GM23338 (cell line): ENCODE measurements around the gene KCTD17. TPM values are rescaled to one million over a fixed set of nuclear protein-coding genes. Genes with fewer than 3 reads are reported as not detected.

Experiments
- ATAC-seq: fragments of 200-7000 bp; cut with Tn5 transposase; 3 replicates; pipeline ENCODE4 v1.9.1; 2020
- DNase-seq: peaks from one replicate; pipeline ENCODE4 v3.0.0-alpha.2; 2015; ENCODE audit warnings: low spot score
- H2AFZ ChIP-seq: fragments of 200-600 bp; sonication (generic); 2 replicates; pipeline ENCODE4 v1.8.0; 2016; ENCODE audit warnings: antibody characterized with exemption, mild to moderate bottlenecking, moderate library complexity
- H3F3A ChIP-seq: fragments of 200-600 bp; sonication (generic); replicated peaks from 2 replicates; pipeline ENCODE4 v1.8.0; 2017; ENCODE audit warnings: antibody characterized with exemption, mixed run types, low read depth
- H3K27ac ChIP-seq: fragments of 200-600 bp; sonication (generic); 2 replicates; pipeline ENCODE4 v1.6.1; 2016; ENCODE audit warnings: low read depth
- H3K27me3 ChIP-seq: fragments of 200-600 bp; sonication (generic); 2 replicates; pipeline ENCODE4 v1.8.0; 2016; ENCODE audit warnings: mild to moderate bottlenecking, mixed run types, moderate library complexity; ENCODE audit not compliant: insufficient read depth
- H3K36me3 ChIP-seq: fragments of 200-600 bp; sonication (generic); 2 replicates; pipeline ENCODE4 v1.8.0; 2016; ENCODE audit warnings: mild to moderate bottlenecking; ENCODE audit not compliant: insufficient read depth
- H3K4me1 ChIP-seq: fragments of 200-600 bp; sonication (generic); 2 replicates; pipeline ENCODE4 v1.8.0; 2016; ENCODE audit warnings: mild to moderate bottlenecking, moderate library complexity; ENCODE audit not compliant: insufficient read depth
- H3K4me2 ChIP-seq: fragments of 200-600 bp; sonication (generic); 2 replicates; pipeline ENCODE4 v1.7.1; 2017; ENCODE audit warnings: mixed run types
- H3K4me3 ChIP-seq: fragments of 200-600 bp; sonication (generic); 2 replicates; pipeline ENCODE4 v1.6.1; 2016; ENCODE audit warnings: mixed run types
- H3K79me2 ChIP-seq: fragments of 200-600 bp; sonication (generic); replicated peaks from 2 replicates; pipeline ENCODE4 v1.8.0; 2017; ENCODE audit warnings: mild to moderate bottlenecking; ENCODE audit not compliant: insufficient read depth
- H3K9me2 ChIP-seq: fragments of 200-600 bp; sonication (generic); 2 replicates; pipeline ENCODE4 v1.8.0; 2017; ENCODE audit not compliant: insufficient read depth
- H4K20me1 ChIP-seq: fragments of 200-600 bp; sonication (generic); replicated peaks from 2 replicates; pipeline ENCODE4 v1.8.0; 2017; ENCODE audit warnings: mild to moderate bottlenecking; ENCODE audit not compliant: insufficient read depth
- H3K27ac Mint-ChIP-seq: 2 replicates; pipeline ENCODE4 v1.8.0; 2020; ENCODE audit warnings: inconsistent platforms, mild to moderate bottlenecking, moderate library complexity, mixed read lengths
- H3K27me3 Mint-ChIP-seq: 3 replicates; pipeline ENCODE4 v1.8.0; 2022; ENCODE audit warnings: low read depth, mild to moderate bottlenecking, moderate library complexity, mixed read lengths, inconsistent platforms; ENCODE audit not compliant: insufficient read depth, poor library complexity
- H3K36me3 Mint-ChIP-seq: 3 replicates; pipeline ENCODE4 v1.8.0; 2021; ENCODE audit warnings: low read depth, mild to moderate bottlenecking, inconsistent platforms, moderate library complexity, mixed read lengths
- H3K4me1 Mint-ChIP-seq: 3 replicates; pipeline ENCODE4 v1.8.0; 2020; ENCODE audit warnings: mild to moderate bottlenecking, inconsistent platforms, mixed read lengths
- H3K4me3 Mint-ChIP-seq: 3 replicates; pipeline ENCODE4 v1.8.0; 2021; ENCODE audit warnings: moderate library complexity, mild to moderate bottlenecking, inconsistent platforms, mixed read lengths
- H3K9me3 Mint-ChIP-seq: 3 replicates; pipeline ENCODE4 v1.8.0; 2020; ENCODE audit warnings: moderate library complexity, mild to moderate bottlenecking, inconsistent platforms, mixed read lengths
- CREB1 ChIP-seq: fragments of 250-450 bp; sonication (Bioruptor Pico); IDR thresholded peaks from 2 replicates; pipeline ENCODE4 v1.5.0; 2020; ENCODE audit warnings: low read depth, mild to moderate bottlenecking, moderate library complexity
- EZH2 ChIP-seq: fragments of 200-600 bp; sonication (generic); IDR thresholded peaks from one replicate; pipeline ENCODE4 v1.8.0; 2017; ENCODE audit warnings: antibody characterized with exemption, mild to moderate bottlenecking, low read depth; ENCODE audit not compliant: unreplicated experiment
- EZH2phosphoT487 ChIP-seq: fragments of 200-600 bp; sonication (generic); IDR thresholded peaks from one replicate; pipeline ENCODE4 v1.8.1; 2018; ENCODE audit warnings: antibody characterized with exemption; ENCODE audit not compliant: unreplicated experiment
- JUNB ChIP-seq: IDR thresholded peaks from one replicate; pipeline ENCODE4 v1.6.1; 2016; ENCODE audit warnings: antibody characterized with exemption; ENCODE audit not compliant: unreplicated experiment
- NANOG ChIP-seq: IDR thresholded peaks from 2 replicates; pipeline ENCODE4 v1.6.1; 2016; ENCODE audit warnings: antibody characterized with exemption, borderline replicate concordance
- POLR2AphosphoS5 ChIP-seq: IDR thresholded peaks from 2 replicates; pipeline ENCODE4 v1.6.1; 2016; ENCODE audit warnings: antibody characterized with exemption, low read depth
- REST ChIP-seq: IDR thresholded peaks from one replicate; pipeline ENCODE4 v1.6.1; 2018; ENCODE audit warnings: antibody characterized with exemption; ENCODE audit not compliant: unreplicated experiment
- STAT1 ChIP-seq: IDR thresholded peaks from one replicate; pipeline ENCODE4 v1.6.1; 2016; ENCODE audit warnings: antibody characterized with exemption; ENCODE audit not compliant: unreplicated experiment
- ZNF331 ChIP-seq: fragments of 250-450 bp; sonication (Bioruptor Pico); IDR thresholded peaks from 2 replicates; pipeline ENCODE4 v1.5.0; 2020; ENCODE audit warnings: low read depth, mild to moderate bottlenecking, moderate library complexity
- polyA plus RNA-seq: library from polyadenylated mRNA; unstranded; fragments of >200 nt; fragmentation: Nextera tagmentation; extraction: Ambion mirVana; gene quantifications from 2 replicates; pipeline ENCODE4 v1.2.1, GENCODE V29; 2016
- total RNA-seq: library from RNA; depleted of rRNA; stranded (reverse); fragments of >200 nt; shearing (Covaris generic); gene quantifications from 2 replicates; pipeline ENCODE4 v1.2.3, GENCODE V29; 2014
- TF ChIP-seq, protein P1 (sequence below): fragments of 250-450 bp; sonication (Bioruptor Pico); IDR thresholded peaks from 2 replicates; pipeline ENCODE4 v1.5.0; 2020; ENCODE audit warnings: mild to moderate bottlenecking, moderate library complexity
- TF ChIP-seq, protein P2 (sequence below), 2 experiments: fragments of 200-600 bp in 1 of 2; sonication (generic) in 1 of 2; conservative IDR thresholded peaks; 2 replicates each; pipeline versions ENCODE4 v1.5.1 to v1.6.1; 2016 to 2017; ENCODE audit warnings: antibody characterized with exemption in 2 of 2, low read depth in 2 of 2, mild to moderate bottlenecking in 2 of 2, moderate library complexity in 1 of 2

Gene KCTD17
- total and polyA plus RNA-seq, 2 experiments from 2014 or later, result 25.1 to 35.0 TPM

- H3K79me2 ChIP-seq, result no peaks in the 10 kb centered on the region
- H3K4me3 Mint-ChIP-seq, result no peak overlapping the region
- no peak overlapping the region for H3K27ac Mint-ChIP-seq
- H3K27me3 ChIP-seq, result peaks cover 4% of the 10 kb centered on the region; the same call in 1 of the 2 replicates
- TF ChIP-seq EZH2phosphoT487, result no peak
- no peak for TF ChIP-seq STAT1
- no peak for TF ChIP-seq POLR2AphosphoS5
- TF ChIP-seq EZH2, result no peak
- no peak for TF ChIP-seq NANOG
- 0 out of 2 replicates have a peak, but pooled peaks cover under 1% of the 10 kb centered on the region for H4K20me1 ChIP-seq
- no peaks in the 10 kb centered on the region for H3K9me3 Mint-ChIP-seq
- no peaks in the 10 kb centered on the region for H3K36me3 Mint-ChIP-seq
- DNase-seq (peak; percentile 40), ATAC-seq (no peak)
- H3K36me3 ChIP-seq, result no peaks in the 10 kb centered on the region
- peaks cover 9% of the 10 kb centered on the region for H3K27me3 Mint-ChIP-seq
- peaks cover 13% of the 10 kb centered on the region for H3K4me1 Mint-ChIP-seq
- H3K4me3 ChIP-seq, result no peak overlapping the region
- peaks cover 3% of the 10 kb centered on the region; the same call in 1 of the 2 replicates for H3K4me1 ChIP-seq
- H3F3A ChIP-seq, result no peaks in the 10 kb centered on the region
- no peaks in the 10 kb centered on the region for H3K9me2 ChIP-seq
- H2AFZ ChIP-seq, result no peak overlapping the region
- H3K4me2 ChIP-seq, result no peak overlapping the region
- no peak overlapping the region for H3K27ac ChIP-seq
These were observed 3.4 kb upstream of the KCTD17 start for GRCh38 chr22:37048133-37048532.

DNA sequence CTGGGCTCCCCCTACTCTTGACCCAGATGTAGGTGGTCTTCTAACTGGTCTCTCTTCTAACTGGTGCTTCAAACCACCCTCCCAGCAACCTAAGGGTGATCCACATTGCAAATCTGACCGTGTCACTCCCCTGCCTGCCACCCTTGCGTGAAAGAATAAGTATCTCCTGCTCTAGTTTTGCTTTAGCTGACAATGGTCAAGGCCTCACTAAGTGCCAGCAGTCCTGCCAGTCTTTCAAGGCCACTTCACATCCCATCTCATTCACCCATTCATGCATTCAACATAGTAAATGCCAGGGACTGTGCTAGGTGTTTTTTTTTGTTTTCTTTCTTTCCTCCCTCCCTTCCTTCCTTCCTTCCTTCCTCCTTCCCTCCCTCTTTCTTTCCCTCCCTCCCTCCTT lies 2.3 kb upstream of the KCTD17 start:
- Histone ChIP-seq H3K27ac (no peak overlapping the region), H3K4me2 (no peak overlapping the region), H2AFZ (no peak overlapping the region), H3K9me2 (no peaks in the 10 kb centered on the region), H3F3A (no peaks in the 10 kb centered on the region), H3K4me1 (peaks cover 3% of the 10 kb centered on the region; the same call in 1 of the 2 replicates), H4K20me1 (0 out of 2 replicates have a peak, but pooled peaks cover 4% of the 10 kb centered on the region), H3K4me3 (no peak overlapping the region), H3K27me3 (peaks cover 4% of the 10 kb centered on the region; the same call in 1 of the 2 replicates), H3K36me3 (no peaks in the 10 kb centered on the region), H3K79me2 (no peaks in the 10 kb centered on the region)
- no peaks in the 10 kb centered on the region for H3K9me3 Mint-ChIP-seq
- H3K27ac Mint-ChIP-seq, result no peak overlapping the region
- DNase-seq (no peak), ATAC-seq (no peak)
- peaks cover 6% of the 10 kb centered on the region for H3K4me1 Mint-ChIP-seq
- peaks cover 8% of the 10 kb centered on the region for H3K27me3 Mint-ChIP-seq
- no peak overlapping the region; the same call in 2 of the 3 replicates for H3K4me3 Mint-ChIP-seq
- no peaks in the 10 kb centered on the region for H3K36me3 Mint-ChIP-seq
- TF ChIP-seq ZNF331, result no peak
- no peak for TF ChIP-seq REST
- no peak for TF ChIP-seq JUNB
- no peak for TF ChIP-seq NANOG
- no peak for TF ChIP-seq CREB1
- TF ChIP-seq, protein P1, sequence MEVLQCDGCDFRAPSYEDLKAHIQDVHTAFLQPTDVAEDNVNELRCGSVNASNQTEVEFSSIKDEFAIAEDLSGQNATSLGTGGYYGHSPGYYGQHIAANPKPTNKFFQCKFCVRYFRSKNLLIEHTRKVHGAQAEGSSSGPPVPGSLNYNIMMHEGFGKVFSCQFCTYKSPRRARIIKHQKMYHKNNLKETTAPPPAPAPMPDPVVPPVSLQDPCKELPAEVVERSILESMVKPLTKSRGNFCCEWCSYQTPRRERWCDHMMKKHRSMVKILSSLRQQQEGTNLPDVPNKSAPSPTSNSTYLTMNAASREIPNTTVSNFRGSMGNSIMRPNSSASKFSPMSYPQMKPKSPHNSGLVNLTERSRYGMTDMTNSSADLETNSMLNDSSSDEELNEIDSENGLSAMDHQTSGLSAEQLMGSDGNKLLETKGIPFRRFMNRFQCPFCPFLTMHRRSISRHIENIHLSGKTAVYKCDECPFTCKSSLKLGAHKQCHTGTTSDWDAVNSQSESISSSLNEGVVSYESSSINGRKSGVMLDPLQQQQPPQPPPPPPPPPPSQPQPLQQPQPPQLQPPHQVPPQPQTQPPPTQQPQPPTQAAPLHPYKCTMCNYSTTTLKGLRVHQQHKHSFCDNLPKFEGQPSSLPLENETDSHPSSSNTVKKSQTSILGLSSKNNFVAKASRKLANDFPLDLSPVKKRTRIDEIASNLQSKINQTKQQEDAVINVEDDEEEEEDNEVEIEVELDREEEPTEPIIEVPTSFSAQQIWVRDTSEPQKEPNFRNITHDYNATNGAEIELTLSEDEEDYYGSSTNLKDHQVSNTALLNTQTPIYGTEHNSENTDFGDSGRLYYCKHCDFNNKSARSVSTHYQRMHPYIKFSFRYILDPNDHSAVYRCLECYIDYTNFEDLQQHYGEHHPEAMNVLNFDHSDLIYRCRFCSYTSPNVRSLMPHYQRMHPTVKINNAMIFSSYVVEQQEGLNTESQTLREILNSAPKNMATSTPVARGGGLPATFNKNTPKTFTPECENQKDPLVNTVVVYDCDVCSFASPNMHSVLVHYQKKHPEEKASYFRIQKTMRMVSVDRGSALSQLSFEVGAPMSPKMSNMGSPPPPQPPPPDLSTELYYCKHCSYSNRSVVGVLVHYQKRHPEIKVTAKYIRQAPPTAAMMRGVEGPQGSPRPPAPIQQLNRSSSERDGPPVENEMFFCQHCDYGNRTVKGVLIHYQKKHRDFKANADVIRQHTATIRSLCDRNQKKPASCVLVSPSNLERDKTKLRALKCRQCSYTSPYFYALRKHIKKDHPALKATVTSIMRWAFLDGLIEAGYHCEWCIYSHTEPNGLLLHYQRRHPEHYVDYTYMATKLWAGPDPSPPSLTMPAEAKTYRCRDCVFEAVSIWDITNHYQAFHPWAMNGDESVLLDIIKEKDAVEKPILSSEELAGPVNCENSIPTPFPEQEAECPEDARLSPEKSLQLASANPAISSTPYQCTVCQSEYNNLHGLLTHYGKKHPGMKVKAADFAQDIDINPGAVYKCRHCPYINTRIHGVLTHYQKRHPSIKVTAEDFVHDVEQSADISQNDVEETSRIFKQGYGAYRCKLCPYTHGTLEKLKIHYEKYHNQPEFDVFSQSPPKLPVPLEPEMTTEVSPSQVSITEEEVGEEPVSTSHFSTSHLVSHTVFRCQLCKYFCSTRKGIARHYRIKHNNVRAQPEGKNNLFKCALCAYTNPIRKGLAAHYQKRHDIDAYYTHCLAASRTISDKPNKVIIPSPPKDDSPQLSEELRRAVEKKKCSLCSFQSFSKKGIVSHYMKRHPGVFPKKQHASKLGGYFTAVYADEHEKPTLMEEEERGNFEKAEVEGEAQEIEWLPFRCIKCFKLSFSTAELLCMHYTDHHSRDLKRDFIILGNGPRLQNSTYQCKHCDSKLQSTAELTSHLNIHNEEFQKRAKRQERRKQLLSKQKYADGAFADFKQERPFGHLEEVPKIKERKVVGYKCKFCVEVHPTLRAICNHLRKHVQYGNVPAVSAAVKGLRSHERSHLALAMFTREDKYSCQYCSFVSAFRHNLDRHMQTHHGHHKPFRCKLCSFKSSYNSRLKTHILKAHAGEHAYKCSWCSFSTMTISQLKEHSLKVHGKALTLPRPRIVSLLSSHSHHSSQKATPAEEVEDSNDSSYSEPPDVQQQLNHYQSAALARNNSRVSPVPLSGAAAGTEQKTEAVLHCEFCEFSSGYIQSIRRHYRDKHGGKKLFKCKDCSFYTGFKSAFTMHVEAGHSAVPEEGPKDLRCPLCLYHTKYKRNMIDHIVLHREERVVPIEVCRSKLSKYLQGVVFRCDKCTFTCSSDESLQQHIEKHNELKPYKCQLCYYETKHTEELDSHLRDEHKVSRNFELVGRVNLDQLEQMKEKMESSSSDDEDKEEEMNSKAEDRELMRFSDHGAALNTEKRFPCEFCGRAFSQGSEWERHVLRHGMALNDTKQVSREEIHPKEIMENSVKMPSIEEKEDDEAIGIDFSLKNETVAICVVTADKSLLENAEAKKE, result no peak
- no peak for TF ChIP-seq EZH2
- no peak for TF ChIP-seq EZH2phosphoT487
- TF ChIP-seq, protein P2, sequence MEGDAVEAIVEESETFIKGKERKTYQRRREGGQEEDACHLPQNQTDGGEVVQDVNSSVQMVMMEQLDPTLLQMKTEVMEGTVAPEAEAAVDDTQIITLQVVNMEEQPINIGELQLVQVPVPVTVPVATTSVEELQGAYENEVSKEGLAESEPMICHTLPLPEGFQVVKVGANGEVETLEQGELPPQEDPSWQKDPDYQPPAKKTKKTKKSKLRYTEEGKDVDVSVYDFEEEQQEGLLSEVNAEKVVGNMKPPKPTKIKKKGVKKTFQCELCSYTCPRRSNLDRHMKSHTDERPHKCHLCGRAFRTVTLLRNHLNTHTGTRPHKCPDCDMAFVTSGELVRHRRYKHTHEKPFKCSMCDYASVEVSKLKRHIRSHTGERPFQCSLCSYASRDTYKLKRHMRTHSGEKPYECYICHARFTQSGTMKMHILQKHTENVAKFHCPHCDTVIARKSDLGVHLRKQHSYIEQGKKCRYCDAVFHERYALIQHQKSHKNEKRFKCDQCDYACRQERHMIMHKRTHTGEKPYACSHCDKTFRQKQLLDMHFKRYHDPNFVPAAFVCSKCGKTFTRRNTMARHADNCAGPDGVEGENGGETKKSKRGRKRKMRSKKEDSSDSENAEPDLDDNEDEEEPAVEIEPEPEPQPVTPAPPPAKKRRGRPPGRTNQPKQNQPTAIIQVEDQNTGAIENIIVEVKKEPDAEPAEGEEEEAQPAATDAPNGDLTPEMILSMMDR (conservative IDR thresholded peaks at IDR 0.05; ENCODE audit: low read depth in 2 of 2), result no peak
